ENCODE results near the gene ATG5.

The ATG5 gene

GRCh38 chr6:106334646-106335448 lies 9.3 kb upstream of the ATG5 start:
- DNase-seq (ENCODE audit: low spot score in 2 of 2), result peak; percentile 45 to 56

DNA sequence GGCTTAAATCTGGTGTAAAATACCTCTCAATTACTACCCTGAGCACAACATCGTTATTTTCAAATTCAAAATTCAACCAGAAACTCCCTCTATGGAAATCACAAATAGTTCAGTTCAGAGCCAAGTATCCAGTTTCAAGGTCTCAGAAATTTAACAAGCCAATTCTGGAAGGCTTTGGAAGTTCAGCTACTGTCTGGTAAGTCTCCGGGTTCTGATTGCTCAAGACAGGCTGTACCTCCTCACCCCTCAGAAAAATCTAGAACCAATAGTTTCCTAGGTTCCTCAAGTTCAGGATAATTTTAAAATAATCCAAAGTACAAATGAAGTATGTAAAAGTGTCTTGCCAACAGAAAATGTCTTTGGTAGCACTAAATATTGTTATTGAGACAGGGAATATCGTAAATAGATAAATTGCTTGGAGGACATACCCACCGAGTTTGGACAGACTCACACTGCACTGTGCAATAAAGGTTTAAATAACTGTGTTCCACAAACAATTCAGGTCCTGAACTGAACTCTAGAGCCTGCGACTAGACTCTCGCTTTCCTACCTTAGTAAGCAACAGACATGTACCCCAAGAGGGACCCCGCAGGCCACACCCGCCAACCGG lies 729 bp downstream of the ATG5 start:
- DNase-seq (ENCODE audit: low spot score in 2 of 2), result no peak
- in situ Hi-C loops (cut with MboI; ENCODE audit: low sequenced_read_pairs), result loop anchor here (25.0 kb wide), 1 partner anchor 662 kb away; no protein-coding TSS in a partner anchor
- Histone ChIP-seq H3K9me3 (no peaks in the 10 kb centered on the region), H3K36me3 (replicated peaks) (no peaks in the 10 kb centered on the region), H3K27me3 (ENCODE audit: low read depth) (no peaks in the 10 kb centered on the region), H3K4me3 (peak overlapping the region; percentile 87), H3K4me1 (peaks cover 12% of the 10 kb centered on the region)

More at GRCh38 chr6:106334646-106335448, 9.3 kb upstream of the ATG5 start:
- Histone ChIP-seq H3K4me1 (no peaks in the 10 kb centered on the region), H3K9me3 (no peaks in the 10 kb centered on the region), H3K4me3 (no peak overlapping the region), H3K27me3 (ENCODE audit: low read depth) (no peaks in the 10 kb centered on the region; the same call in 1 of the 2 replicates), H3K36me3 (replicated peaks) (no peaks in the 10 kb centered on the region)
- in situ Hi-C loops (cut with MboI; ENCODE audit: low sequenced_read_pairs), result loop anchor here (10.0 to 25.0 kb wide), 2 partner anchors 230 to 652 kb away; no protein-coding TSS in a partner anchor

DNA sequence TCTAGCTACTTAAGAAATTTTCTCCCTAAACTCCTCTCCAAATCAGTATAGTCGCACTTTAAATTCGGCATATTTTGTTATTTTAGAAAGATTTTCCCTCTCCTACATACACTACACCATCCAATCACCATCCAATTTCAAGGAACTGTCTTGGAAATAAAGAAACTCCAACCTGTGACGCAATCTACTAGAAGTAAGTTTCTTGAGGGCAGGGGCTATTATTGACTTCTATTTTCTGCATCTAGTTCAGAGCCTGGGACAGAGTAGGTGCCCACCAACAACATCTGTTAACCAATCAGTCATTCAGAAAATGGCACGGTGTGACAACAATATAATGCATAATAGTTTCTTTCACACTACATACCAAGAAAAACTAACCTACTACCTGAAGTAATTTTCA lies 3.6 kb downstream of the ATG5 start:
- in situ Hi-C loops (cut with MboI; ENCODE audit: low sequenced_read_pairs), result no loop called here
- H3K4me3 ChIP-seq, result no peak overlapping the region
- DNase-seq (ENCODE audit: low spot score in 2 of 2), result no peak
- H3K4me1 ChIP-seq, result peaks cover 12% of the 10 kb centered on the region
- H3K9me3 ChIP-seq, result no peaks in the 10 kb centered on the region
- H3K36me3 ChIP-seq (replicated peaks), result no peaks in the 10 kb centered on the region
- H3K27me3 ChIP-seq (ENCODE audit: low read depth), result no peaks in the 10 kb centered on the region

DNA sequence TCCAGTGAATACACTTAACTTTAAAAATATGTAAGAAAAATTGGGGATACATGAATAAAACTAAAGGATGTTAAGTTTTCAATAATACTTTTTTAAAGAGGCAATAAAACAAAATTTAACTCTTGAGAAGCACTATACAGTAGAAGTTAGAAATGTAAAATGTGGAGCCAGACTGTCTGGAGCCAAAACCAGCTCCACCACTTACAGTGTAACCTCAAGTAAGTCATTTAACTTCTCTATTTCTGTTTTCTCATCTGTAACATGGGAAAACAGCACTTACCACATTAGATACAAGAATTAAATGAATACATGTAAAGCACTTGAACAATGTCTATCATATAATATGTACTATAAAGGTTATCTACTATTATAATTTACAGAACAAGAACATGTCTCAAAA lies 6.7 kb downstream of the ATG5 start:
- Histone ChIP-seq H3K9me3 (no peaks in the 10 kb centered on the region), H3K36me3 (replicated peaks) (peaks cover 8% of the 10 kb centered on the region; the same call in 1 of the 2 replicates), H3K4me1 (no peaks in the 10 kb centered on the region; the same call in 1 of the 2 replicates), H3K4me3 (no peak overlapping the region), H3K27me3 (ENCODE audit: low read depth) (no peaks in the 10 kb centered on the region)
- DNase-seq (ENCODE audit: low spot score in 2 of 2), result no peak
- in situ Hi-C loops (cut with MboI; ENCODE audit: low sequenced_read_pairs), result no loop called here

DNA sequence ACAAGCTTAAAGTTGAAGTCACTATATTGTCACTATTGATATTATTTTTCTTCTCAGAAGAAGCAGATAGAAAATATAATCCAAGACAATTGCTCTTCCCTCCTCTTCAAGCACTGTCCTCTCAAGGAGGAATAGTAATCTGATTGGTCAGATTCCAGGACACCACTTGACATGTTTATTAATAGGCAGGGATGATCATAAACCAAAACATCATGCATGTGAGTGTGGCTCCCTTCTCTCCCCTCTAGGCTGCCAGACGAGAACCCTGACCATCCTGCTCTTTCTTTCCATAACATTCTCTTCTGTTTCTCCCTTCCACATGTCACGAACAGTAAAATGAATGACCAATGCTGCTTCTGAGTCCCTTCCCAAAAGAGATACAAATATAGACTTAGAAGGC lies 7.5 kb downstream of the ATG5 start:
- no peaks in the 10 kb centered on the region for H3K27me3 ChIP-seq (ENCODE audit: low read depth)
- DNase-seq (ENCODE audit: low spot score in 2 of 2), result no peak
- H3K9me3 ChIP-seq, result no peaks in the 10 kb centered on the region
- no peak overlapping the region for H3K4me3 ChIP-seq
- no peaks in the 10 kb centered on the region for H3K4me1 ChIP-seq
- peaks cover 10% of the 10 kb centered on the region; the same call in 1 of the 2 replicates for H3K36me3 ChIP-seq (replicated peaks)
- in situ Hi-C loops (cut with MboI; ENCODE audit: low sequenced_read_pairs), result no loop called here

DNA sequence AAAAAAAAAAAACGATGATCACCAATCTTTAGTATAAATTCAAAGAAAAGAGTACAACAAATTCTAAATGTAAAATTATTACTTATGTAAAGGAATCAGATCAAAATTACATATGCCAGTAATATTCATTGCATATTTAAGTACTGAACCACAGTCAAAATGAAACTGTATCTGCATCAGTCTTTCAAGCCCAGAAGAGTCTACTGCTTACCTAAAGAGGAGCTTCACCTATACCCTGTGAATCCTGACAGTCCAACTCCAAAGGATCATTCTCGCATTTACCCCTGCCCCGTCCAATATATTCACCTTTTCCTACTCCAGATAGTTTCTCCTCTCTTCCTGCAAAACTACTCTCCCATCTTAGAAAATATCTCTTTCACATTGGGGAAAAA lies 9.2 kb downstream of the ATG5 start:
- in situ Hi-C loops (cut with MboI; ENCODE audit: low sequenced_read_pairs), result no loop called here
- no peak overlapping the region for H3K4me3 ChIP-seq
- peaks cover 14% of the 10 kb centered on the region for H3K36me3 ChIP-seq (replicated peaks)
- H3K27me3 ChIP-seq (ENCODE audit: low read depth), result no peaks in the 10 kb centered on the region
- DNase-seq (ENCODE audit: low spot score in 2 of 2), result no peak
- H3K9me3 ChIP-seq, result no peaks in the 10 kb centered on the region
- H3K4me1 ChIP-seq, result no peaks in the 10 kb centered on the region

GRCh38 chr6:106315765-106316374 lies 9.7 kb downstream of the ATG5 start:
- Histone ChIP-seq H3K27me3 (ENCODE audit: low read depth) (no peaks in the 10 kb centered on the region), H3K4me1 (no peaks in the 10 kb centered on the region), H3K36me3 (replicated peaks) (peaks cover 14% of the 10 kb centered on the region), H3K4me3 (no peak overlapping the region), H3K9me3 (no peaks in the 10 kb centered on the region)
- in situ Hi-C loops (cut with MboI; ENCODE audit: low sequenced_read_pairs), result no loop called here
- no peak for DNase-seq (ENCODE audit: low spot score in 2 of 2)

DNA sequence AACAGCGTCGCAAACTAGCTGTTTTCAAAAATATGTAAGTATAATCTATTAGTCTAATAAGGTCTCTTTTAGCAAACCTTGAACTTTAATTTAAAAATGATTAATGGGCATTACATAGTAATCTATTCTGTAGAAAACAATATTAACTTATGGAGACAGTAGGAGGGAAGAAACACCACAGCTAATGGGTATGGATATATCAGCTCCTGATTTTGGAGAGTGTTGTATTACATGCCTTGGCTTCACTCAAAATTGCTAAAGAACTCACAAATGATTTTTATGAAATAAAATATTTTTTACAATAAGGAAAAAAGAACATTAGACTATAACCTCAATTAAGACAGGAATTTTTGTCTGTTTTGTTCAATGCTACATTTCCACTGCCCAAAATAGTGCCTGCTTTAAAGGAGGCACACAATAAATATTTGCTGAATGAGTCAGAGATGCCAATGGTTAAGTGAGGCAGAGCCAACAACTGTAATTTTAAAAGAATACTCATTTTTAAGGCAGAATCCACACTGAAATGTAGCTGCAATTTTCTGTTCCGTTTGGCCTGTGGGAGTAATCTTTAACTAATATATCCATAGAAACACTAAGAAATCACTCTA lies 15.7 kb downstream of the ATG5 start:
- Histone ChIP-seq H3K27me3 (ENCODE audit: low read depth) (no peaks in the 10 kb centered on the region), H3K4me3 (no peak overlapping the region), H3K9me3 (no peaks in the 10 kb centered on the region), H3K36me3 (replicated peaks) (peaks cover 10% of the 10 kb centered on the region), H3K4me1 (no peaks in the 10 kb centered on the region)
- in situ Hi-C loops (cut with MboI; ENCODE audit: low sequenced_read_pairs), result no loop called here
- no peak for DNase-seq (ENCODE audit: low spot score in 2 of 2)

GRCh38 chr6:106308985-106309384 lies 16.6 kb downstream of the ATG5 start:
- Histone ChIP-seq H3K4me1 (no peaks in the 10 kb centered on the region), H3K27me3 (ENCODE audit: low read depth) (no peaks in the 10 kb centered on the region), H3K36me3 (replicated peaks) (peaks cover 7% of the 10 kb centered on the region), H3K9me3 (no peaks in the 10 kb centered on the region), H3K4me3 (no peak overlapping the region)
- in situ Hi-C loops (cut with MboI; ENCODE audit: low sequenced_read_pairs), result no loop called here
- no peak for DNase-seq (ENCODE audit: low spot score in 2 of 2)

DNA sequence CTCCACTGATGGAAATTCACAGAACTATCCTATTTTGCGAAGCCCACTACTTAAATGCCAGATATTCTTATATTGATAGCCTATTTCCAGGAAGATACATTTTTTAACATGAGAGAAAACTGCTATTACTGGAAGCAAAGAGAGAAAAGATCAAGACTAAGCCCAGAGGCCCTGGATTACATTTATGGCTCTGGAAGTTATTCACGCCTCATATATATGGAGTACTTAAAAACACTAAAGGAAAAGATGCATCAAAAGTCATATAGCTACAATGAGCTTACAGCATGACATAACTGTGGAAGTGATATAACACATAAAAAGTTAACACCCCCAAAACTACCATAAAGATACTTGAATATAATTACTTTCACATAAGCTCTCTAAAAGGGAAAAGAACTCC lies 19.8 kb downstream of the ATG5 start:
- Histone ChIP-seq H3K27me3 (ENCODE audit: low read depth) (no peaks in the 10 kb centered on the region), H3K4me1 (peaks cover 5% of the 10 kb centered on the region), H3K36me3 (replicated peaks) (no peaks in the 10 kb centered on the region; the same call in 1 of the 2 replicates), H3K4me3 (no peak overlapping the region), H3K9me3 (no peaks in the 10 kb centered on the region)
- in situ Hi-C loops (cut with MboI; ENCODE audit: low sequenced_read_pairs), result no loop called here
- DNase-seq (ENCODE audit: low spot score in 2 of 2), result no peak

DNA sequence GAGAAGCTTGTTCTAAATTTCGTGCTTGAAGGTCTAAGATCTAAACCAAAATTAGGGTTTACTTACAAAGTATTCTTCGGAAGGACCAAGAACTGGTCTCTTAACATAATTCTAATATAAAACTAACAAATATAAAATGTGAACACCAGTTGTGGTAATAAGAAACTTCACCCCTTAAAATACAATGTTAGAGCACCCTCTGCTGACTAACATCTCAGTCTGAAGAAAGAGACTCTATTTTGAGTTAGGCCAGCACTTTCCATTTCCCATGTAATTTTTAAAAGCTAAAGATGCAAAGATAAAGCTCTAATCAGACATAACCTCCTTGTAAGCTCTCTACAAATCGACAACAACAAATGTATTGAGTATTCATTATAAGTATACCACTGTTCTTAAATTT lies 24.6 kb downstream of the ATG5 start:
- in situ Hi-C loops (cut with MboI; ENCODE audit: low sequenced_read_pairs), result no loop called here
- peak in 1 of 2 experiments; percentile 45 for DNase-seq (ENCODE audit: low spot score in 2 of 2)
- H3K4me3 ChIP-seq, result no peak overlapping the region

DNA sequence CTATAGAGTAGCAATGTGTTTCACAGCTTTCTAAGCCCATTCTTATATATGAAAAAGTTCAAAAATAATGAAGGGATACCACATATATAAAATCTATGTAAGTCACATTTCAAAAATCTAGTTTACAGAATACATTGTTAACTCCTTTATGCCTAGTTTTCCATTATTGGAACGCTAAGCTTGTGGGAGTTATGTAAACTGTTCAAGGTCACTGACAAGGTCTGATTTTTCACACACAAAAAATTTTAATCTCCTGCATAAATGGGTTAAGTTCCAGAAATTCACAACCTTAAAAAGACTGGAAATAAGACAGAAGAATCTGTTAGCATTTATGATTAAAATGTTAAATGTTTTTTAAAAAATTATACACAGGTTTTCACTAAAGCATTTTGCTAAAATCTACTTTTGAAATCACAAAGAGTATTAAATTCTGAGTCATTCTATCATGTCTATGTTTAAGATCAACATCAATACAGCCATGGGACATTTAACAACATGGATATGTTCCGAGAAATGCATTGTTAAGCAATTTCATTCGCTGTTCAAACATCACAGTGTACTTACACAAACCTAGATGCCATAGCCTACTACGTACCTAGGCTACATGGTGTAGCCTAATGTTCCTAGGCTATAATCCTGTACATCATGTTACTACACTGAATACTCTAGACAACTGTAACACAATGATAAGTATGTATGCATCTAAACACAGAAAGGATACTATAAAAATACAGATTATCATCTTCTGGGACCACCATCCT lies 25.4 kb downstream of the ATG5 start:
- in situ Hi-C loops (cut with MboI; ENCODE audit: low sequenced_read_pairs), result no loop called here
- Histone ChIP-seq H3K4me3 (no peak overlapping the region), H3K27me3 (ENCODE audit: low read depth) (no peaks in the 10 kb centered on the region), H3K36me3 (replicated peaks) (no peaks in the 10 kb centered on the region), H3K4me1 (peaks cover 17% of the 10 kb centered on the region), H3K9me3 (no peaks in the 10 kb centered on the region)
- DNase-seq (ENCODE audit: low spot score in 2 of 2), result no peak

More for the DNA sequence above, 24.6 kb downstream of the ATG5 start:
- Histone ChIP-seq H3K36me3 (replicated peaks) (no peaks in the 10 kb centered on the region), H3K27me3 (ENCODE audit: low read depth) (no peaks in the 10 kb centered on the region), H3K9me3 (no peaks in the 10 kb centered on the region), H3K4me1 (peaks cover 17% of the 10 kb centered on the region)

GRCh38 chr6:106293116-106293515 lies 32.4 kb downstream of the ATG5 start:
- H3K9me3 ChIP-seq, result no peaks in the 10 kb centered on the region
- in situ Hi-C loops (cut with MboI; ENCODE audit: low sequenced_read_pairs), result no loop called here
- no peaks in the 10 kb centered on the region for H3K27me3 ChIP-seq (ENCODE audit: low read depth)
- peaks cover 19% of the 10 kb centered on the region for H3K36me3 ChIP-seq (replicated peaks)
- H3K4me3 ChIP-seq, result no peak overlapping the region
- DNase-seq (ENCODE audit: low spot score in 2 of 2), result no peak
- no peaks in the 10 kb centered on the region for H3K4me1 ChIP-seq

All from HAP-1 (cell line).